CD4-positive, alpha-beta memory T cell (primary cell): Measurements from ENCODE around the gene PIEZO2. TPM values are rescaled to one million over a fixed set of nuclear protein-coding genes. Genes with fewer than 3 reads are reported as not detected.

Source experiments
- CTCF ChIA-PET: fragments of 350-600 bp; sonication (Branson Sonifier 250); formaldehyde crosslinking; loops from one replicate; lab custom pipeline; 2021; ENCODE audit warnings: inconsistent platforms; ENCODE audit not compliant: partially characterized antibody; lab: Charles Lee
- POLR2A ChIA-PET: fragments of 350-600 bp; sonication (Branson Sonifier 250); formaldehyde crosslinking; loops from one replicate; lab custom pipeline; 2021; ENCODE audit not compliant: partially characterized antibody; lab: Charles Lee
- DNase-seq, 5 donors: peaks; one replicate each; pipeline versions ENCODE4 v3.0.0 to v3.0.0-alpha.2; 2020 to 2022; ENCODE audit warnings: mixed read lengths in 1 of 5
- H3K27ac ChIP-seq: one replicate; pipeline ENCODE4 v1.7.0; 2013; ENCODE audit warnings: low read depth, low read length
- H3K27me3 ChIP-seq: 2 replicates; pipeline ENCODE4 v1.7.0; 2013; ENCODE audit warnings: mild to moderate bottlenecking, low read length, moderate library complexity; ENCODE audit not compliant: insufficient read depth
- H3K36me3 ChIP-seq: 2 replicates; pipeline ENCODE4 v1.7.0; 2013; ENCODE audit warnings: mild to moderate bottlenecking, low read length, moderate library complexity; ENCODE audit not compliant: insufficient read depth
- H3K4me1 ChIP-seq: 2 replicates; pipeline ENCODE4 v1.7.0; 2013; ENCODE audit warnings: mild to moderate bottlenecking, low read length, moderate library complexity; ENCODE audit not compliant: insufficient read depth
- H3K4me3 ChIP-seq, 2 donors: one replicate each; pipeline ENCODE4 v1.7.0; 2013; ENCODE audit warnings: low read length in 2 of 2, mild to moderate bottlenecking in 1 of 2
- H3K9me3 ChIP-seq, 2 donors: one replicate each; pipeline ENCODE4 v1.7.0; 2013; ENCODE audit warnings: low read length in 2 of 2, control low read depth in 1 of 2; ENCODE audit not compliant: control insufficient read depth in 1 of 2
- H3K27ac Mint-ChIP-seq, 7 donors: one replicate each; pipeline ENCODE4 v1.8.0; 2020 to 2021; ENCODE audit warnings: mixed read lengths in 7 of 7, mild to moderate bottlenecking in 6 of 7, inconsistent platforms in 3 of 7, moderate library complexity in 3 of 7
- H3K27me3 Mint-ChIP-seq, 2 donors: one replicate each; pipeline ENCODE4 v1.8.0; 2020 to 2021; ENCODE audit warnings: mixed read lengths in 2 of 2
- H3K36me3 Mint-ChIP-seq, 2 donors: one replicate each; pipeline ENCODE4 v1.8.0; 2020 to 2021; ENCODE audit warnings: mixed read lengths in 2 of 2, inconsistent platforms in 1 of 2, mild to moderate bottlenecking in 1 of 2
- H3K4me1 Mint-ChIP-seq, 4 donors: one replicate each; pipeline ENCODE4 v1.8.0; 2020 to 2021; ENCODE audit warnings: mixed read lengths in 4 of 4, mild to moderate bottlenecking in 1 of 4
- H3K4me3 Mint-ChIP-seq, 8 donors: one replicate each; pipeline ENCODE4 v1.8.0; 2020 to 2021; ENCODE audit warnings: mixed read lengths in 8 of 8, mild to moderate bottlenecking in 7 of 8, moderate library complexity in 6 of 8, inconsistent platforms in 3 of 8
- H3K9me3 Mint-ChIP-seq, 8 donors: one replicate each; pipeline ENCODE4 v1.8.0; 2020 to 2021; ENCODE audit warnings: mixed read lengths in 8 of 8, mild to moderate bottlenecking in 5 of 8, inconsistent platforms in 3 of 8, moderate library complexity in 1 of 8
- intact Hi-C: fragments of 100-400 bp; cut with micrococcal nuclease; formaldehyde crosslinking; loops from one replicate; pipeline ENCODE4 v1.15.1; 2023
- polyA plus RNA-seq, 2 donors: library from polyadenylated mRNA; unstranded; fragments of 300-500 nt; fragmentation: Illumina TruSeq; gene quantifications; one replicate each; pipeline ENCODE4 v1.2.3, GENCODE V29; 2021
- total RNA-seq, 2 experiments: library from RNA; stranded (reverse); gene quantifications; one replicate each; pipeline ENCODE4 v1.2.3, GENCODE V29; 2021

PIEZO2 gene
- total and polyA plus RNA-seq, 4 experiments from 2014 or later: not detected

GRCh38 chr18:10822456-10822855 lies 326.9 kb downstream of the PIEZO2 start:
- no peaks in the 10 kb centered on the region for H3K4me1 ChIP-seq
- Mint-ChIP-seq H3K4me3 (peak overlapping the region in 1 of 8 donors; percentile 12), H3K27me3 (peaks cover 7 to 9% of the 10 kb centered on the region in 2 donors), H3K9me3 (peaks cover 0 to 17% (median 13%) of the 10 kb centered on the region in 8 donors), H3K36me3 (no peaks in the 10 kb centered on the region), H3K27ac (no peak overlapping the region), H3K4me1 (peaks cover 0 to 4% (median 2%) of the 10 kb centered on the region in 4 donors)
- intact Hi-C loops: no loop called here
- peak in 2 of 5 donors; percentile 3 for DNase-seq
- H3K27me3 ChIP-seq: peaks cover under 1% of the 10 kb centered on the region
- no peak overlapping the region for H3K27ac ChIP-seq
- no peaks in the 10 kb centered on the region for H3K9me3 ChIP-seq
- ChIA-PET CTCF (interaction anchor here (1.3 kb wide), 1 partner anchor 8 kb away, joined by 3 read pairs; no protein-coding TSS in a partner anchor), POLR2A (no interaction called here)
- no peaks in the 10 kb centered on the region for H3K36me3 ChIP-seq
- H3K4me3 ChIP-seq: no peak overlapping the region

DNA sequence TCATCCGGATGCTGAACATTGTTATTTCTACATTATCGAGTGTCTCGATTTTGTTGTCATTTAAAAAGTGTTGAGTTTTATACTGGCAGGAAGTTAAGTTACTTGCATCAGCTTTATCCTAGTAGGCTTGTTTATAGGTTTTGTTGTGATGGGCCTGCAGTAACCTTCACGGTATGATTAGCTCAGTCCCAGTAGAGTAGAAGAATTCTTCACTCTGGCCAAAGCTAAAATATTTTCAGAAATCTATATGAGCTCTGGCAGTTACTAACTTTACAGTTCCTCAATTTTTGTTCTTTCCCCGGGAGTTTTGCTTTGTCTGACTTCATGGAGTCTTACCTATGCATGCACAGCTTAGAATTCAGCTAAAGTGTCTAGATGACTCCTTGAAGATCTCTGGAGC lies 328.7 kb downstream of the PIEZO2 start:
- DNase-seq: no peak
- Histone ChIP-seq H3K9me3 (no peaks in the 10 kb centered on the region), H3K36me3 (no peaks in the 10 kb centered on the region), H3K4me3 (no peak overlapping the region), H3K27ac (no peak overlapping the region), H3K27me3 (no peaks in the 10 kb centered on the region), H3K4me1 (no peaks in the 10 kb centered on the region)
- Mint-ChIP-seq H3K27me3 (peaks cover 4 to 10% of the 10 kb centered on the region in 2 donors), H3K36me3 (no peaks in the 10 kb centered on the region), H3K9me3 (peaks cover 0 to 17% (median 13%) of the 10 kb centered on the region in 8 donors), H3K4me1 (peaks cover 0 to 4% (median 2%) of the 10 kb centered on the region in 4 donors), H3K4me3 (no peak overlapping the region), H3K27ac (no peak overlapping the region)
- CTCF ChIA-PET: interaction anchor here (1.1 to 1.3 kb wide), 3 partner anchors 32 to 35 kb away, joined by 3 read pairs; no protein-coding TSS in a partner anchor
- POLR2A ChIA-PET: no interaction called here
- intact Hi-C loops: no loop called here

GRCh38 chr18:10814336-10814735 lies 335.0 kb downstream of the PIEZO2 start:
- no peaks in the 10 kb centered on the region for H3K36me3 Mint-ChIP-seq
- POLR2A ChIA-PET: no interaction called here

DNA sequence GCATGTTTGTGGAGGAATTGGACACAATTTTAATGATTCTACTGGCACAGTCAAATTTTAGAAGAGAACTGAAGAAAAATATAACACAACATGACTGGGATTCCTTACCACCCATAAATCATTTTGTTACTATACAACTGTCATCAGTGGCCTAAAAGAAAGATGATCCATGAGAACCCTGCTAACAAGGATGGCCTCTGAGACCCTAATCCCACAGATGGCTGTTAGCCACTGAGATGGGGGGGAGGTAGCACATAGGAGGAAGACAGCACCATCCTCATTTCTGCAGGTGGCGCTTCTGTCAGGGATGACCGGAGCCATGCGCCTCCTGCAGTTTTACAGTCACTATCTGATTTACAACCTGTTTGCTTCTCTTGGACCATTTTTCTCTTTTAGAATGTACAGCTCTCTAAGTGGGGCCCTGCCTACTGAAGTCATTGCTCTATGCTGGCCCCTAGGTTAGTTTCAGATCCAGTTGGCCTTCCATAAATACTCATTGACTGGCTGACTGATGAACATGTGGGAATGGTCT lies 343.7 kb downstream of the PIEZO2 start:
- H3K4me1 Mint-ChIP-seq: no peaks in the 10 kb centered on the region
- DNase-seq: no peak
- no peaks in the 10 kb centered on the region for H3K4me1 ChIP-seq
- no peaks in the 10 kb centered on the region for H3K9me3 ChIP-seq
- ChIA-PET POLR2A (no interaction called here), CTCF (no interaction called here)
- H3K4me3 Mint-ChIP-seq: no peak overlapping the region
- no peak overlapping the region for H3K27ac Mint-ChIP-seq
- no peak overlapping the region for H3K4me3 ChIP-seq
- intact Hi-C loops: no loop called here
- H3K27me3 ChIP-seq: no peaks in the 10 kb centered on the region
- H3K9me3 Mint-ChIP-seq: no peaks in the 10 kb centered on the region
- no peaks in the 10 kb centered on the region for H3K36me3 ChIP-seq
- no peaks in the 10 kb centered on the region for H3K27me3 Mint-ChIP-seq
- H3K27ac ChIP-seq: no peak overlapping the region
- no peaks in the 10 kb centered on the region for H3K36me3 Mint-ChIP-seq

More at GRCh38 chr18:10814336-10814735, 335.0 kb downstream of the PIEZO2 start:
- no peak overlapping the region for H3K4me3 ChIP-seq
- H3K27me3 Mint-ChIP-seq: peaks cover 2 to 6% of the 10 kb centered on the region in 2 donors
- no peaks in the 10 kb centered on the region for H3K4me1 ChIP-seq
- DNase-seq: no peak
- no peaks in the 10 kb centered on the region for H3K36me3 ChIP-seq
- H3K27me3 ChIP-seq: no peaks in the 10 kb centered on the region
- intact Hi-C loops: no loop called here
- H3K27ac ChIP-seq: no peak overlapping the region
- H3K4me3 Mint-ChIP-seq: no peak overlapping the region
- no peaks in the 10 kb centered on the region for H3K9me3 ChIP-seq
- H3K27ac Mint-ChIP-seq: no peak overlapping the region
- H3K9me3 Mint-ChIP-seq: peaks cover 0 to 3% (median 0%) of the 10 kb centered on the region in 8 donors
- H3K4me1 Mint-ChIP-seq: no peaks in the 10 kb centered on the region
- CTCF ChIA-PET: interaction anchor here (0.7 kb wide), 1 partner anchor 8 kb away, joined by 3 read pairs; no protein-coding TSS in a partner anchor

DNA sequence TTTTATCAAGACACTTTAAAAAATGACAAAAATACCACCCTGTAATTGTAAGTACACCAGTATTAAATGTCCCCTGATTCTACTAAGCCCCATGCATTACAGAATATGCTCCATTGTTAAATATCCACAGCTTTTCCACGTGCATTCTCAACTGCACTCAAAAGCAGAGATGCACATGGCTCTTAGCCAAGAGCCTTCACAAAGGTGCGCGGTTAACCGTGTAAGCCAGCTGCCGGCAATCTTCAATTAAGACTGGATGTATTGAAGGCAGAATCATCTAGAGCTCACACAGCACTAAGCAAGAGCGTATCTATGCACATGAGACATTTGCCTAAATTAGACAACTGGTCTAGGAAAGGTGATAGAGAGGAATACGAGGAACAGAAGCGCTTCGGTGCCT lies 345.2 kb downstream of the PIEZO2 start:
- Mint-ChIP-seq H3K4me3 (no peak overlapping the region), H3K36me3 (no peaks in the 10 kb centered on the region), H3K27me3 (no peaks in the 10 kb centered on the region), H3K27ac (no peak overlapping the region), H3K4me1 (no peaks in the 10 kb centered on the region), H3K9me3 (no peaks in the 10 kb centered on the region)
- H3K4me3 ChIP-seq: no peak overlapping the region
- no peaks in the 10 kb centered on the region for H3K27me3 ChIP-seq
- ChIA-PET CTCF (no interaction called here), POLR2A (no interaction called here)
- no peak overlapping the region for H3K27ac ChIP-seq
- H3K4me1 ChIP-seq: no peaks in the 10 kb centered on the region
- H3K36me3 ChIP-seq: no peaks in the 10 kb centered on the region
- intact Hi-C loops: no loop called here
- no peak for DNase-seq
- no peaks in the 10 kb centered on the region for H3K9me3 ChIP-seq

GRCh38 chr18:10798727-10799550 lies 350.4 kb downstream of the PIEZO2 start:
- Mint-ChIP-seq H3K9me3 (no peaks in the 10 kb centered on the region), H3K4me1 (no peaks in the 10 kb centered on the region), H3K36me3 (no peaks in the 10 kb centered on the region), H3K4me3 (no peak overlapping the region), H3K27me3 (peaks cover 0 to 6% of the 10 kb centered on the region in 2 donors), H3K27ac (no peak overlapping the region)
- Histone ChIP-seq H3K4me3 (no peak overlapping the region), H3K9me3 (no peaks in the 10 kb centered on the region), H3K27me3 (no peaks in the 10 kb centered on the region), H3K4me1 (no peaks in the 10 kb centered on the region), H3K27ac (no peak overlapping the region), H3K36me3 (no peaks in the 10 kb centered on the region)
- POLR2A ChIA-PET: no interaction called here
- CTCF ChIA-PET: no interaction called here
- intact Hi-C loops: no loop called here
- DNase-seq: no peak

DNA sequence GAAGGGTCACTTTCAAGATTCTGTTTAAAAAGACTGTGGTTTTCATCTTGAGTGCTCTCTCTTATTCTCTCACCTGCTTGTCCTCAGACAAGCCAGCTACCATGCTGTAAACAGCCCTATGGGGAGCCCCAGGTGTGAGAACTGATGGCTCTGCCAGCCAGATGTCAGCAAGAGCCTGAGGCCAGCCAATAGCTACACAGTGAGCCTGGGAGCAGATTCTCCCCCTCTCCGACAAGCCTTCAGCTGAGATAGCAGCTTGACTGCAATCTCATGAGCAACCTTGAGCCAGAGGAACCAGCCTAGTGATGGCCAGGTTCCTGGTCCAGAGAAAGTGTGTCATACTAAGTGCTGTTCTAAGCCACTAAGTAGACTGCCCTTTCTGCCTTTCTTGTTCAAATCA lies 351.5 kb downstream of the PIEZO2 start:
- CTCF ChIA-PET: no interaction called here

More for the DNA sequence above, 351.5 kb downstream of the PIEZO2 start:
- no peaks in the 10 kb centered on the region for H3K36me3 ChIP-seq
- no peak overlapping the region for H3K4me3 Mint-ChIP-seq
- no peak overlapping the region for H3K27ac Mint-ChIP-seq
- no peaks in the 10 kb centered on the region for H3K4me1 ChIP-seq
- no peak overlapping the region for H3K4me3 ChIP-seq
- intact Hi-C loops: no loop called here
- POLR2A ChIA-PET: no interaction called here
- no peaks in the 10 kb centered on the region for H3K9me3 ChIP-seq
- DNase-seq: no peak
- H3K27ac ChIP-seq: no peak overlapping the region
- no peaks in the 10 kb centered on the region for H3K36me3 Mint-ChIP-seq
- peaks cover 0 to 4% (median 0%) of the 10 kb centered on the region in 8 donors for H3K9me3 Mint-ChIP-seq
- no peaks in the 10 kb centered on the region for H3K27me3 ChIP-seq
- H3K4me1 Mint-ChIP-seq: no peaks in the 10 kb centered on the region
- peaks cover 2 to 9% of the 10 kb centered on the region in 2 donors for H3K27me3 Mint-ChIP-seq
